HG03469 (cell line): ENCODE results near the gene OGA.

Experiments used
- ATAC-seq: cut with Tn5 transposase; IDR thresholded peaks from one replicate; pipeline ENCODE4 v1.9.1; 2021; ENCODE audit warnings: mild to moderate bottlenecking, moderate library complexity, moderate number of reproducible peaks; ENCODE audit not compliant: unreplicated experiment

OGA gene

DNA sequence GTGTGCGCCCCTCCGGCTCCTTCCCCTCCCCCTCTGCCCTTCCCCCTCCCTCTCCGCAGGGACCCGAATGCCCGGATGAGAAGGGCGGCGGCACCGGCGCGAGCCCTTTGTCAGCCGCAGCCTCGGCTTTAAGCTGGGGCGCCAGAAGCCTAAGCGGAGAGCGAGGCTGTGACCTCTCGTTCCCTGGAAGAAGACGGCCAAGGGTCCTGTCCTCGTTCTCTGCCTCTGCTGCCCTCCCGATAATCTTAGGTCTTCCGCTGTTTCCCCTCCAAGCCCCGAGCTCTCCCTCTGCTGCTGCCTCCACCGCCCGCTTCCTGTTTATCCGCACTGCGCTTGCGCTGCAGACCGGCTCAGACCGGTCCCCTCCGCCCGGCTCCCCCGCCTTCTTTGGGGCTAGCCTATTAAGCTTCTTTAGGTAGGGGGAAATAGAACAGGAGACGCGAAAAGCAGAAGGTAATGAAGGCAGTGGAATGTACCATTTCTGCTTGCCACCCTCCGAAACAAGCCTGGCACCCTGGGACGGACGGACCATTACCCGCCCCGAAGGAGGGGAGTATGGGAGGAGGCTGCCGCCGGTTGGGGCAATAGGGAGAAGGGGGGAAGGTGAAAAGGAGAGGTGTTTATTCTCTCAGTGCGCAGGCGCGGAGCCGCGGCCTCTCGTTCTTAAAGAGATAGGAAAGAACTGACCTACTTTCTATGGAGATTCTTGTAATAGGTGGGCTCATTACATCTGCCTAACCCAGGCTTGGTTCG is at the start of gene OGA:
OGA (minus strand) TSS at position 326 of the 753 bp plus-strand sequence. CDS start 422 bp downstream, outside the sequence.
- peak; percentile 63 for ATAC-seq

DNA sequence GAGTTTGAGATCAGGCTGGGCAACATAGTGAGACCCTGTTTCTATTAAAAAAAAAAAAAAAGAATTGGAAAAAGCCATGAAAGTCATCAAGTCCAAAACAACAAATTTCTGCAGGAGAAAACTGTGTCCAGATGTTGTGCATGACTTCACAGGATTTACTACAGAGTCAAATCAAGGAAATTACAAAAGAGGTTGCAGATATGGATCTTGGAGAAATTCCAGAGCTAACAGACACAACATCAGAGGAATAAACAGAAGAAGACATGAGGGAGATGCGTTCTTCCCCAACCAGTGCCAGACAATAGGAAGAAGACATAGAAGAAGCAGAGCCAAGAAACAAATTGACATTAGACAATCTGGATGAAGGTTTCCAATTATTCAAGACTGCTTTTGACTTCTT is 49.7 kb upstream of the OGA start:
- no peak for ATAC-seq

DNA sequence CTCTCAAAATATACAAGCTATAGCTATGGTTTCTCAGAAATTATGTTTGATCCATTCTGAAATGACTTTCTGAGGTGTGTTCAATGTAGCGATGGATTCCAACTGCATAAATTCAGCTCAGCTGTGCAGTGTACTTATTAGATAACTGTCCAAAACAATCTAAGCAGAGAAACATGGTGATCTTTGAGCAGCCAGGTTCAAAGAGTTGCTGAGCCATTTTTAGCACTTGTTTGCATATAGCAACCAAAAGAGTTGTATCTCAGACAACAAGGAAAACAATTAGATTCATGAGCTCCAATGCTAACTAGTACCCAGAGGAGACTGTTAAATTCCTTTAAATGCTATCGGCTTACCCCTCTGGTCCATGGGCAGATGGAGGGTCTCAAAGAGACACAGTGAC is 41.3 kb upstream of the OGA start:
- ATAC-seq, result no peak

DNA sequence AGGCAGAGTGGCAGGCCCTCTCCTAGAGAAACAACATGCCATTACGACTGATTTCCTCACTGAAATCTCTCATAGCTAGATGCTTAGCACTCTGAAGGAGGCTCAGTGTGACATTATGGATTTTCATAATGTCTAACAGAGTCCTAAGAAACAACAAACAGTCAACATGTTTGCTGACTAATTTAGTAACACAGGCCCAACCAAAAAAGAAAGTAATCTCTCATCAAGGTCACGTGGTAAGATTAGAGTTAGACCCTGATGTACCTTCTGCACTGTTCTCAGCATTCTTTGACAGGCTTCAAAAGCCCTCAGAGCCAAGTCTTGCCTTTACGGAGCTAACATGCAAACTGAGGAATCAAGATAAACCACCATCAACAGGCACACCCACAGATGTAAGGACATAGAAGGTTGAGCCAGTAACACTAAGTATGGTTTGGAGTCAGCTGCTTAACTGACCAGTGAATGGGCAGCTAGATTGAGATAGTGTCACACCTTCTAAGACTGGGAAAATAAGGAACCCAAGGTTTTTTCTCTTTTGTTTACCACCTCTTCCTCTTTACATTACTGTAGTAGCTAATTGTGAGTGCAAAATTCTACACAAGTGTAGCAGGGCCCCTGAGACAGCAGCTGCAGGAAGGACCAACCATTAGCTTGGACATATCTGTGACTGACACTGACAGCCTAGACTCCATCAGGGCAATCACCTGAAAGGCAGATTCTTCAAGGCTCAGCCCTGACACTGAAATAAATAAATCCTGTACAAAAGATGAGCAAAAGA is 40.7 kb upstream of the OGA start:
- ATAC-seq, result no peak

DNA sequence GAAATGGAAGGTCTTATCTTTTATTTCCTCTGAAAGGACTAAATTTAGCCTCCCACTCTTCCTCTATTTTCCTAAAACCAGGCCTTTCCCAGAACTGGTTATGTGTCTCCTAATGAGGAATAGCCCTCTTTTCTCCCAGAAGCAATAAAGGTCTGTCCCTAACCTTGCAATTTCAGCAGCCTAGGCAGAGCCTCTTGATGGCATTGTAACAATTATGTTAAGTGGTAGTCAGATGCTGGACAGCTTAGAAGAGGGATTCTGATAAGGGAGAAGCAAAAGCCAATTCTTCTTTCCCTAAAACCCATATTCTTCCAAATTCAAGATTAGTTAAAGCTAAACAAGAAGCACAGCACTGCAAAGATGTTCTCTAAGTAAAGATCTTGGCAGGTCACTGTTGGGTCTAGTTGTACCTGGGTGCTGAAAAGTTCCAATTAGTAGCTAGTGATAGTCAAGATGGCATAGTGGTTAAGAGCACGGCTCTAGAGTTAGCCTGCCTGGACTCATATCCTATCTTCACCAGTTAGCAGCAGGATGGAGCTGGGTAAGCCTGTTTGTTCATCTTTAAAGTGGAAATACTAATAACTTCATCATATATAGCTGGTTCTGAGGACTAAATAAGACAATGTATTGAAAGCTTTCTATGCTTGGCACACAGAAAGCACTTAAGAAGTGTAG is 39.7 kb upstream of the OGA start:
- no peak for ATAC-seq

DNA sequence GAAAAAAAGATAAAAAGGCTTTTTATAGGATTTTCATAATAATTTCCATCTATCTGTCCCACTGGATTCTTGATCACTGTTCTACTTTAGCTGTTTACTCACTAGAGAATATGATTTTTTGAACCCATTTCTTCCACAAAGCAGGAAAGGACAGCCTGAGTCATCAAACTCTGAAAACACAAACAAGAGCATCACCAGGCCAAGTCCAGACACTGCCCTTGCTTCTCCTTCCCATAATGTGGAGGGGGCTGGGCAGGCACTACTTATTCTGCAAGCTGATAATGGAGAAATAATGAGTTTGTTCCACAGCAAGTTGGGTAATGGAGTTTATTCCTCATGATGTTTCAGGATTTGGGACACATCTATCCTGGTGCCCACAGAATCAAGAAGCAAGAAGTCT is 38.4 kb upstream of the OGA start:
- no peak for ATAC-seq

DNA sequence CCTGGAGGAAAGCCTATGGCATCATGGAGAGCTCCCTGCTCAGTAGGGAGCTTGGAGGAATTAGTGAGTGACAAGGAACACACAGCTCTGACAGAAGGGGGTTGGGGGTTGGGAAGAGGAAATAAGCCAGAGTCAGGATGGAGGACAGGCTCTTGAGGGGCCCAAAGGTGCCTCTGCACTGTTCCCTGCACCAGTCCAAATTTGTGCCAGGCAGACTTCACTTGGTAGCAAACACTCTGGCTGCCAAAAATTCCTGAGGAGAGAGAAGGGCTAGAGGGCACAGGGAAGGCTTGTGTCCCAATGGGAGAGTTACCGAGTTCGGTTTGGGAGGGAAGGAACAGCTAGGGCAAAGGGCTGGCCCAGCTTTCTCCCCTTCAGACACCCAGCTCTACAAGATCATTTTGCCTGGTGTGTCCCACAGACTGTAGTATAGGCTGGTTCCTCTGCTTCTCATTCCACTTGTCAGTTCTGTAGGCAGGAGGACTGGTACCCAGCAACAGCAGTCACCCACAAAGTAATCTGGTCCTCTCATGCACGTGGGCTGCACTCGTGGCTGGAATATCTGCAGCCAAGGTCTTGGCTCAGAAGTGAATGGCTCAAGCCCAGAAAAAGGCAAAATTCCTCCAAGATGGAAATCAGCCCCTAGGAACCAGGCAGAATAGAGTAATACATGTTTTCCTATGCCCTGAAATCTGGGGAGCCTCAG is 33.3 kb upstream of the OGA start:
- ATAC-seq, result no peak

DNA sequence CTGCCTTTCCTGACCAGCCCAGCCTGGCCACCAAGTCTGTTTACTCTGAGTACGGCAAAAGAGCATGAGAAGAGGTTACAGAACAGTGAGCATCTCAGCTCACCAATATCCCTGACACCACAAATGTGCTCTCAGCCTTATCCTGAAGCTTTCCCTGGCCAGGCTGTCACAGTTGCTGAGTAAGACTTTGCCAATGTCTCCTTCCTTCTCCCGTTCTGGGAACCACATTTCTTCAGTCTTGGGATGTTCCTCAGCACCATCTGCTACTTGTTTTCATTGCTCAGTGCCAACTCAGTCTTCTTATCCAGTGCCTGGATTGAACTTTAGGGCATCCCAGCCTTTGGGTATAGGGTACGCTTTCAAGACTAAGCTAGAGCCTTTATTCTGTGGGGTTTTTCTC is 32.5 kb upstream of the OGA start:
- ATAC-seq, result no peak

DNA sequence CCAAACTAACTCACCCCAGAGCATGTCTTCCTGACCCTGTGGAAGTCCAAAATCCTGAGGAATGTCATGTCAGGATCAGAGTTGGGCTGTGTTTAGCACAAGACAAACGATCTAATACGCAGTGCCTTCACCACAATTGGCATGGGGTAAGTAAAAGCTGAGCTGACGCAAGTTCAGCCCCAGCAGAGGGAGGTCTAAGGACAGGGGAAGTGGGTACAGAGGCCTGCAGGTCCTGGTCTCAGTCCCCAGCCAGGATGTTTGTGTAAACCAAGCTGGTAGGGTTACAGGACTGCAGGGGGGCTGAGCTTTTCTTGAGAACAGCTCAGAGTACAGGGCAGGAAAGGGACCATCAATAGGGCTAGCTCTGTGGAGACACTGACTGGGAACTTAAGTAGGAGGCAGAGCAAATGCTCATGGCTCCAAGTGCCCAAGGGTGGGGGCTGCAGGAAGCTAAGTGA is 30.7 kb upstream of the OGA start:
- ATAC-seq, result no peak

DNA sequence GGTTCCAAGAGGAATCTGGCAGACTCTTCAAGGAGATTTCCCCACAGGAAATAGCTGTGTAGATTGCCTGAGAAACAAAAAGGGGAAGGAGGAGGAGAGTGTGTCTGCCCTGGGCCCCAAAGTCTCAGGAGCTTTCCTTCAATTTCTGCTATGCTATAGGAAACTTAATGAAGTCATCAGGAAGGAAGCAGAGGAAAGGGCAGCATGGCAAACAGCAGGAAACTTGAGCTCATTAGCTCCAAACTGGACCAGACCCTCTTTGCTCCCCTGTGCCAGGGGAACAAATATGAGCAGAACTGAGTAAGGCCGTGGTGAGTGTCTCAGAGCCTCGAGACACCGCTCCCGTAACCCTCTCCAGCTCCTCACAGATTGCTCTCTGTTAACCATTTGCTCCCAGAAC is 30.2 kb upstream of the OGA start:
- no peak for ATAC-seq

DNA sequence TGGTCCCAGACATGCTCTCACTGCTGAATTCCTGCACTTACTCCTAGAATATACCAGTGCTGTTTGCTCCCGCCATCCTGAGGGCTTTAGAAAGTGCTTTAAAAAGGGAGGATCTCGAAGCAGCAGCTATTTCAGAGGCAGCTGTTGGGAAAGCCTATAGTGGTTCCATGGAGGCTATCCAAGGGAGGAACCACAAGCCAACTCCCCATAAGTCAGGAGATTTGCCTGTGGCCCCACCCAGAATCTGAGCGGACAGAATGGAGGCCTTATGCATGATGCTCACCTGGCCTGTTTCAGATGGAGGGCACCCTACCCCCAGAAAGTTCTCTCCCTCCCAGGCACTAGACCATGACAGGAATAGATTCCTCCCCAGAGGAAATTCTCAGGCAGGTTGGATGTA is 27.6 kb upstream of the OGA start:
- ATAC-seq, result no peak

DNA sequence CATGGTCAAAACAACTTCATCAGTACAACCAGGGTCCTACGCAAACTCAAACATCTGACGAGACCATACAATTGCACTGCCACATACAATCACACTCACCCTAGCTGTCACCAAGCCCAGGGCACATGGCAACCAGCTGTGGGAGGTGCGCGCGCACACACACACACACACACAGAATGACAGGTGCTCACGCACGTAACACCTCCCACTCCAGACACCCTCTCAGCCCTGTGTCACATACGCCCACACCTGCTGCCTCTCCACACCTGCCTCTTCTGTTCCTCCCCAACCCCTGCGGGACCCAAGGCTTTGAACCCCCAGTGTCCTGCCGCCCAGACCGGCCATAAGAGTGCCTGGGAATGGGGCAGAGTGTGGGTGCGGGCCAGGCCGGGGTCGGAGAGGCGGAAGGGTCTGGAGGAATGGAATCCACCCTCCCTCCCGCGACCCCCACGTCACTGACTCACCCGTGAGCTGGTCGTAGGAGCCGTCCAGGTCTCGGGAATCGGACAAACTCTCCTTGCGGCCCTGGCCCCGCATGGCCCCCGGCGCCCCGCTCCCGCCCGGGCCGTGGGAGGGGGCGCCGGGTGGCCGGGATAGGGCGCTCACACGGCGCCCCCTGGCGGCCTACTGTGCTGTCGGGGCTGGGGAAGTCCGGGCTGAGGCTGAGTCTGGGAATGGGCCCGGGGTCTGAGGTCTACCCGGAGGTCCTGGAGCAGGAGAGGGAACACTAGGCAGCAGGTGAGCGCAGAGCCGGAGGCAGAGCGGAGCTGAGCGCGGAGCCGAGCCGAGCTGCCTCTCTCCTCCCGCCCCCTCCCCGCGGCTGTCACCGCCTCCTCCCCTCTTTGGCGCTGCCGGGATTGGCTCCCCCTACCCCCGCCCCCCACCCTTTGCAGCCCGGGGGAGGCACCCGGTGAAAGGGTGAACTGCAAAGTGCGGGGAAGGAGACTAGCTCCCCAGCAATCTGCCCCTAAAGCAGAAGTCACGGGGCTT is 25.1 kb upstream of the OGA start, which contains the start of gene KCNIP2:
KCNIP2 (minus strand) TSS at position 769 of the 990 bp plus-strand sequence; CDS start at position 537, 232 bp downstream.
- ATAC-seq, result no peak

DNA sequence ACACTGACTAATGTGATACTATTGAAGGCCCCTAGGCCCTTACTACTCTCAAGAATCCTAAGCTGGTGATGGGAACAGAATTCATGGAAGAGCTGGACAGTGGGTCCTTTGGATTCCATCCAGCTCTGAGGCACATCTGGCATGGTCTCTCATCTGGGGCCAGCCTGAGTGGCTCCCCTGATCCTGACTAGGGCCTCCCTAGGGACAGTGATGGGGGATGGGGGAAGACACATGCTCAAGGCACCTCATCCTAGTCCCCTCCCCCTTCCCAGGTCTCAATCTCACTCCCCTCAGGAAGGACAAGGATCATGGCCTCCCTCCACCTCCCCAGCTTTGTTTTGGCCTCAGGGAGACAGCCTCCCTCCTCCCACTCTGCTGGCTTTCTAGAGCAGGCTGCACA is 23.6 kb upstream of the OGA start:
- no peak for ATAC-seq

DNA sequence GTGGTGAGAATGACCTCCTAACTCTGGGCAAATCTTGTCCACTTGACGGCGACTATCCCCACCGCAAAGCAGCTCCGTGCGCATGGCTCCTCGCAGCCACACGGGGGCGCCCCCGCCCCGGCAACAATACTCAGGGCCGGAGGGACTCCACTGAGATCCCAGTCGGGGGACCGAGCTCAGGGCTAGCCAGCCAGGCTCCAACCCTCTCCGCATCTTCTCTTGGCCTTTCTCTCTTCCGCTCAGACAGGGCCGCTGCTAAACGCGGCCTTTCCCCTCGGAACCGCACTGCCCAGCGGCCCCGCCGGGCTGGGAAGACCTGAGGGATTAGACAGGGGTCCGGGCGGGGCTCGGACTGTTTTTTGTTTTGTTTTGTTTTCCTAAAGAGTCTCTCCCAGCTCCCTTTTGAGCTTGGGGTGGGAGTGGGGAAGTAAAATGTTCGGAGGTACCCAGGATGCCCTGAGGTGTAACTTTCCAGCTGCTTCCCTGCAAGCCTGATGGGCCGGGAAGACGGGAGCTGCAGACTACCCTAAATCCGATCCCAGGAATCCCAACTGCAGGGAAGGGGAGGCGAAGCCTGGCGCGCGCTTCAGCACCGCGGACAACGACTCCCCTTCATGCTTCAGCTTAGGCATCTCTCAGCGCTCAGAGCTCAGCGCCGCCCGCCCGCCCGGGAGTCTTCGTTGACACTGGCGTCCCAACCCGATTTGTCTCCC is 22.7 kb upstream of the OGA start:
- ATAC-seq, result no peak

DNA sequence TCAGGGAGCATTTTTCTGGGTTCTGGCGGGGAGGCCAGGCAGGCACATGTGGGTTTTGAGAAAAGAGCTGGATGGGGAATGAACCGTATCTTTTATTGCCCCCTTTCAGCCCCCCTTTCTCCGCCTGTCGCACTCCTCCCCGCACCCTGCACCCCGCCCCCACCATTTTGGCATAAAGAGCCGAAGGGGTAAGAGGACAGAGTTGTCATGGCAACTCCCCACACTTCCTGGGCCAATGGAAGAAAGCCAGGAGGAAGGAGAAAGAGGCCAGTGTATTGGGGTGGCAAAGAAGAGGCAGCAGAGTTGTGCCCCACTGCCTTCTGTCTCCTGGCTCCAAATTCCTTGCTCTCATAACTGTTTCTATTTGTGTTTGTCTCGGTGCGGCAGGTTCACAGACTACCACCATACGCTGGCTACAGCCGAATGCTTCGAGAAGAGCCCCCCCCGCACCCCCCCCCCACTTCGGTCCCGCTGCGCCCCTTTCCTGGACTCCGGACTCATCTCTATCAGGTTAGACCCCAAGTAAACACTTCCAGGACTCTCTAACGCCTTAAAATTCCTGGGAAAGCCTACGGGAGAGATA is 21.9 kb upstream of the OGA start:
- no peak for ATAC-seq

DNA sequence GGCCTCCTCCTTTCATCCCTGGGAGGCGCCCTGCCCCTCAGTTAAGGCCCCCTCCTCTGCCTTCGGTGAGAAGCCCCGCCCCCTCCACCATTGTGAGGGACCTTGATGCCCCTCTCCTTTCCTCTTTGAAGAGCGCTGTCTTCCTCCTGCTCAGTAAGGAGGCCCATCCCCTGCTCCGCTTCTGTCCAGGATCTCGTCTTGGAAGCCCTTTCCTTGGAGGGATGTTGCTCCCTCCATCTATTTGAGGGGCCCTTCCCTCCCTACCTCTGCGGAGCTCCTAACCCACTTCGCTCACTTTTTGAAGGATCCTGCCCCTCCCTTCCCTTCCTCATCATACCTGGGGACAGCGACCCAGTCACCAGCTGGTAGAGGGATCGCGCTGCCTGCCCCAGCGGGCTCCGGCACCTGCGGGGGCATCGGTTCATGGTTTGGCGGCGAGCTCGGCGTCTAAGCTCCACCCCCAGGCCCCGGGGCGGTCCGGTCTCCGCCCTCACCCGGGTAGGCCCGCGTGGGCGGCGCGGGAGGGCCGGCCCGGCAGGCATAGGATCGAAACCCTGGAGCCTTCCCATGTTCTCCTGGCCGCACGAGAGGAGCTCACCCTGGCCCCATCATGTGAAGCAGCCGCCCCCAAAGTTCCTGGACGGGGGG is 21.3 kb upstream of the OGA start:
- ATAC-seq, result no peak

DNA sequence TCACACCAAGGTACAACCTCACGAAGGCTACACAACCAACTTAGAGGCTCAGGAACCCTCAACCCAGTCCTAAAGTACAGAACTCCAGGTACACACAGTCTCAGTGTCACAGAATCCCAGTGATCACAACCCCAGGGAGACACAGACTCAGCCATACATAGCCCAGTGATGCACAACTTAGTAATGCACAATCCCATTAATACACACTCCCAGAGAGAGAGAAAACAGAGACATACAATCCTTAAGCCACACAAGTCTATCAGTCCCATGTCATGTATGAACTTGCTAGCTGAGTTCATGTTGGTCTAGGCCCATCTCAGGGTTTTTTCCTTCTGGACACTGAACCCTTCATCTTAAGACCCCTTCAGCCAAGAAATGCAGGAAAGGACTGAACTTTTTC is 20.8 kb upstream of the OGA start:
- ATAC-seq, result no peak

DNA sequence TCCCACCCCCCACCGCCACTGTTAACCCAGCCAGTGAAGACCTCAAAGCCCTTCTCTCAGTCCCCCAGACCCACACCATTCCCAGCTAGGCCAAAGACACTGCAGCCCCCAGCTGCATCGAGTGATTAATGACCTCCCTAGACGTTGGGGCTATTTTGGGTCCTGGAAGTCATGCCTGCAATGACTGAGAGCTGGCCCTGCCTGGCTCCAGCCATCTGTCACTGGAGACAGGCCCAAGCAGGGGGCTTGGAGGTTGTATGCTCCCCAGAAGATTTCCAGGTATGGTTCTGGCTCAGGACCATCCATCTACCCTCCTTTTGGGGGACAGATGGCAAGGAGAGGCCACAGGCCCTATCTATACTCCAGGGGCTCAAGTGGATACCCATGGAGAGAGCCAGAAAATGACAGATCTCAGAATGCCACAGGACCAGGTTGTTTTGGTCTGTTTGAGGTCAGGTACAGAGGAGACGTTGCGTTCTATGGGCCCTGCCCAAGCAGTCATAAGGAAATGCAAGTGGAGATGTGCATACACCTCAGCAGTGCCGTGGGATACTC is 20.2 kb upstream of the OGA start:
- no peak for ATAC-seq
